NCI-H2171 (cell line): ENCODE data around the gene GALP.
"Not testable (repeated sequence)": the region's sequence is repeated elsewhere in the genome, so short reads cannot be mapped to it uniquely, and the experiment has no call there.

Experiments used
- DNase-seq: peaks from one replicate; lab custom pipeline; 2025; lab: John Stamatoyannopoulos, UW

Gene GALP

DNA sequence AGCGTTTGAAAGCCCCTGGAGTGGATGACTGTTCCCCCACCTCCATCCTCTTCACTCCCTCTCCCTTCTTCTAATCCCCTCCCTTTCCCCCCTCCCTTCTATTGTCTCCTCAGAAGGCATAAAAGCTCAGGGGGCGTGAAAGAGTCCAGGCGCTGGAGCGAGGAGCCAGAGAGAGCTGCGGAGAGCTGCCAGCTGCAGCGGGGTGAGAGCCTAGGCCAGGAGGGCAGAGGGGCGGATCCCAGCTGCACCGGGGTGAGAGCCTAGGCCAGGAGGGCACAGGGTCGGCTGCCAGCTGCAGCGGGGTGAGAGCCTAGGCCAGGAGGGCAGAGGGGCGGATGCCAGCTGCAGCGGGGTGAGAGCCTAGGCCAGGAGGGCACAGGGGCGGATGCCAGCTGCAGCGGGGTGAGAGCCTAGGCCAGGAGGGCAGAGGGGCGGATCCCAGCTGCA is at the start of gene GALP:
TSS of gene GALP (plus strand) at position 148 of the 447 bp plus-strand sequence. CDS start 1,101 bp downstream, outside the sequence.
- not testable (repeated sequence) for DNase-seq

DNA sequence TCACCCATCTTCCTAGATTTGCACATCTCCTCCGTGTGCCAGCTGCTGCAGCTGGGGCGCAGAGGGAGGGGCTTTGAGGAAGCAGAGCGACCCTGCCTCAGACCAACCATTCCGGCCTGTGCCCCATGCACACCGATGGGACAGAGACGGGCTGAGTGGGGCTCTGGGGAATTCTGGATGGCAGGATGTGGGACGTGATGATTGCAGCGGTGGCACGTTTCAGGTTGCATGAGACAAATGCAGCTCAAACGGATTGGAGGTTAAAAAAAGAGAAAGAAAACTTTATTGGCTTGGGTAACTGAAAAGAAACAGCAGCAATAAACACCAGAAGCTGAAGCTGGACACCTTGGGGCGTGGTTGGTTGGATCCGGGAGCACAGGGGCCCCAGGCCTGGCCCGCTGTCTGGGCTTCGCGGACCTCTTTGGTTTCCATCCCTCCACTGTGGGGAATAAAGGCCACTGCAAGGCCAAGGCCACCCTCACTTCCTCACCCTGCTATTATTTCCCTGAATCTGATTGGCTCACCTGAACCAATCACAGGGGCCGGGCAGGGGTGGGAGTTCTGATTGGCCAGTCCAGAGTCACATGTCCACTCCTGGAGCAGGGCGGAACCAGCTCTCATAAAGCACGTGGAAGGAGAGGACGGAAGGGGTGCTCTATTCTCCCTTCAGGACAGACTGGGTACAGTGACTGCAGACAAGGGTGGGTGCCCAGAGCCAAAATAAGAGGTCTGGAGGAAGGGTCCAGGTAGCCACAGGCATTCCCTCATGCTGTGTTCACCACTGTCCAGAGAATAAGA is 48.6 kb upstream of the GALP start:
- DNase-seq = no peak

DNA sequence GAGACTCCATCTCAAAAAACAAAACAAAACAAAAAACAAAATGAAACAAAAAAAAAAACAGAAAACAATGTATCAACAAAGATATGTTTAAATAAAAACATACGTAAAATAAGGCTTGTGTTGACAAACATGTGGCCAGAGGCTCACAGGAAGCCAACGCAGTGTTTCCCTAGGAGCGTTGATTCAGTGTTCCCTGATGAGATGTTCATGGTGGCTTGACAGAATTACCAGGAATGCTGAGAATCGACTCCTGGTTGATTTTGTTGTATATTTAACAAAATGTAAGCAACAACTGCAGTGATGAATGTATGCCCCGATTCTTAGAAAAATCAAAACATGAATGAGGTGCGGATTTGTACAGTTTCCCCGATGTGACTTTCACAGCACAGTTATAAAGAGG is 45.8 kb upstream of the GALP start:
- no peak for DNase-seq

DNA sequence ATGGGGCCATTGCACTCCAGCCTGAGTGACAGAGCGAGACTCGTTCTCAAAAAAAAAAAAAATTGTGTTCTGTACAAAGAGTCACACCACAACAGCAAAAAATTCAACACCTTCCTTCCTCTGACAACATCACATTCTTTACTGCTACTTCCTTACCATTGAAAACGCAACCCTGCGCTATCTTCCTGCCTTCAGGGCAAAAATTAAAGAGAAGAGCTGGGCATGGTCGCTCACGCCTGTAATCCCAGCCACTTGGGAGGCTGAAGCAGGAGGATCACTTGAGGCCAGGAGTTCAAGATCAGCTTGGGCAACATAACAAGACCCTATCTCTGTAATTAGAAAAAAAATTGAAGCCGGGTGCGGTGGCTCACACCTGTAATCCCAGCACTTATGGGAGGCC is 44.2 kb upstream of the GALP start:
- no peak for DNase-seq

DNA sequence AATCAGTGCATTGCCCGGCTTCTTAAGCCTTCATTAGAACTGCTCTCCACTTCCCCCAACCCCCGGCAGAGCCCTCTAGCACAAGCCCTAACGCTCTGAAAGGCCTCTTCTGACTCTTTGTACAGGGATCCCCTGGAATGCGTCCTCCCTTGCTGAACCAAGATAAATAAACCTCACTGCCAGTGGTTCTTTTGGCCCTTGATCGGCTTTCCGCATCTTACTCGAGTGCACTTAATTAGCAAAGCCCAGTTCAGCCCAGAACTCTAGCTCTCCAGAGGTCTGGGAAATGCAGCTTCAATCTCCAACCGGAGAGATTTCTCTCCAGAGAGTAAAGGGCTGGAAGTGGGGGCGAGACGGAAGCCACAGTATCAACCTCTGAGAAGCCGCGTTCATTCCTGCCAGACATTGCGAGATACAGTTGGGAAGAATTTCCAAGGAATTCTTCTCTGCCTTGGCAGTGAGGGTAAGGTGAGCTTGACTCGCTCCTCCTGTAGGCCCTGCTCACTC is 43.4 kb upstream of the GALP start:
- DNase-seq = no peak

DNA sequence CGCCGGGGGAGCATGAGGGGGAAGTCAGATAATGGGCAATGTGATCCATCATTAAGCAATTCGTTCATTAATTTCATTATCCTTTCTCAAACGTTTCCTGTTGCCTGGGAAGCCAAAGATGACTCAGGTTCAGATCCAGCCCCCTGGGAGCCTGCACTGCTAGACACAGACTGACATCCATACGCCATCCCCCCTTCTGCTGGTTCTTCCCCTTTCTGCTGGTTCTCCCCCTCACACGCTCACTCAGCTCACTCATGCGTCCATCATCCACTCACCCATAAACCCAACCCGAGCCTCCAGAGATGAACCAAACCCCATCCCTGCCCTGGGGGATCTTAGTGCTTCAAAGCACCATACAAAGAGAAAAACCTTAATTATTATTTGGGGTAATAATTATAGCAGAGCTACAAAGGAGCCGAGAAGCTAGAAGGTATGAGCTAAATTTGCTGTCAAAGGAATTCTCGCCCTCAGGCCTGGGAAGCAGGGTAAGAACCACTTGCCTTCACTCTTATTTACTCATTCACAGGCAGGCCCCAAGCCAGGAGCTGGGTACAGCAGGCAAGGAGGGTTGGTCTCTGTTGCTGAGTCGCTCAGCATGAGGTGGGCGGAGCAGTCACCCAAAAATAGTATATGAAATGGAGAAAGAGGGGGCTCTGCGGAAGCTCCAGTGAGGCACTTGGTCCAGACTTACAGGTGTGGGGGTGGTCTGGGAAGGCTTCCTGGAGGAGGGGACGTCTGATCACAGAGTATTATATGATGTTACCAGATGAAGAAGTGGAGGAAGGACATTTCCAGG is 41.8 kb upstream of the GALP start:
- DNase-seq = no peak

DNA sequence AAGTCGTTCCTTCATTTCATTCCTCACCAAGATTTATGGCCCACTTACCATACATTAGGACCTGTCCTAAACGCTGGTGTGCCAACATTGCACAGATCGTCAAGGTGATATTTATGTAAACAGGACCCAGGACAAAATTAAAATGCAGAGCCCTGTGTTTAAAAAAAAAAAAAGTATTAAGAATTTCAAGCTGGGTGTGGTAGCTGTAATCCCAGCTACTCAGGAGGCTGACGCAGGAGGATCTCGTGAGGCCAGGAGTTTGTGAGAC is 41.2 kb upstream of the GALP start:
- DNase-seq = no peak

DNA sequence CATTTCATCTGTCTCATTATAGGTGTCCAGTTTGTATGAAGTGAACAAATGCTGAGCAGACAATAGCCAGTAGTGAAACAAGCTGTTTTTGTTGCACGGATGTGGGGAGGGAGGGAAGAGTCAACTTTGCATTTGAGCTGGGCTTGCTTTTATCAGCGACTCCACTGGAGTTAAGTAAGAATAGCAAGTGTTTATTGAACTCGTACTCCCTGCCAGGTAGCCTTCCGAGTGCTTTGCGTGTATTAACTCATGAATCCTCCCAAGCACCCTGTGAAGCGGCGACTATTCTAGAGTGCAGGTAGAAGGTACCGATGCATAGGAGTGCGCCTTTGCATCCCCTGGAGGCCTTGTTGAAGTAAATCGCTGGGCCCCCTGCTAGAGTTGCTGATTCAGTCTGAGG is 39.4 kb upstream of the GALP start:
- no peak for DNase-seq

DNA sequence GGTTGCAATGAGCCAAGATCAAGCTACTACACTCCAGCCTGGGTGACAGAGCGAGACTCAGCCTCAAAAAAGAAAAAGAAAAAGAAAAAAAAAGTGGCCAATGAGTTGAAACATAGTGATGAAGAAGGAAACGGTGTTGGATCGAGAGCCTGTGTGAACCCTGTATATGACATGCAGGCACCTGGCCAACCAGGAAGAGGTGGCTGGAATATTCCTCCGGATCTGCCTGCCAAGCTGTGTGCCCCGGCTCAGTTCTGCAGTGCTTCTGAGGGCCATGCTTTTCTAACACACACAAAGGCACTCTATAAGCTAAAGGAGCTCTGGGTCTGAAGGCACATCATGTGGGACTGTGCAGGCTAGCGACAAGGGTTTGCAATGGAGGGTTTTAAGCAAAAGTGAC is 38.4 kb upstream of the GALP start:
- no peak for DNase-seq

DNA sequence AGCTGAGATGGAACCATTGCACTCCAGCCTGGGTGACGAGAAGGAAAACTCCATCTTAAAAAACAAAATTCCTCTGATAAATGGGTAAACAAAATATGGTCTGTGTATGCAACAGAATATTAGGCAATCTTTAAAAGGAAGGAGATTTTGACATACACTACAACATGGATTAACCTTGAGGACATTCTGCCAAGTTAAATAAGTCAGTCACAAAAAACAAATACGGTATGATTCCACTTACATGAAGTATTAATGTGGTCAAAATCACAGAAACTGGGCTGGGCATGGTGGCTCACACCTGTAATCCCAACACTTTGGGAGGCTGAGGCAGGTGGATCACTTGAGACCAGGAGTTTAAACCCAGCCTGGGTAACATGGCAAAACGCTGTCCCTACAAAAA is 37.7 kb upstream of the GALP start:
- no peak for DNase-seq

DNA sequence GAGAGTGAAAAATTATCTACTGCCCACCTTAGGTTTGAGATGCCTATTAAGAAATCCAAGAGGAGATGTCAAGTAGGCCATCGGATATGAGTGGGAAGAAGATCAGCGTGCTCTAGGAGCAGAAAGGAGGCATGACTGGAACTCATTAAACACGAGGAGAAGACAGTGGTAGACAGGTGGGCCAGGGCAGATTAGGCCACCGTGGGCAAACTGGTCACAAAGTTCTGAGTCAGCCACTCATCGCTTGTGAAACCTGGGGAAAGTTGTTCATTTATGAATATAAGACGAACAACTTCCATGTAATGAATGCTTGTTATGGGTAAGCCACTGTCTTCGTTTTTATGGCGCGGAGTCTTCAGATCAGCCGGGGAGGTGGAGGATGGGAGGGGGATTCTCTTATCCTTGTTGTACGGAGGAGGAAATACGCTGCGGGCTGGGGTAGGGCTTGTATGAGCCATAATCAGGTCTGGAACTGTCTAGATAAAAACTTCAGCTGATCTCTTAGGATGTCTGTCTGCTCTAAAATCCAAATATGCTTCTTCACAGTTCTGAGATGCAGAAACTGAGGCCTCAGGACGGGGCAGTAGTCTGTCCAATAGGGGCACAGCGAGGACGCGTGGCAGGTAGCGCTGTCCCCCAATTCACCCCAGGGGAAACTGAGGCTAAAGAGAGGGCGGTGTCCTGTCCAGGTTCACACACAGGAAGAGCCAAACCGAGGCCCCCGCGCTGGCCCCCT is 35.8 kb upstream of the GALP start:
- no peak for DNase-seq

DNA sequence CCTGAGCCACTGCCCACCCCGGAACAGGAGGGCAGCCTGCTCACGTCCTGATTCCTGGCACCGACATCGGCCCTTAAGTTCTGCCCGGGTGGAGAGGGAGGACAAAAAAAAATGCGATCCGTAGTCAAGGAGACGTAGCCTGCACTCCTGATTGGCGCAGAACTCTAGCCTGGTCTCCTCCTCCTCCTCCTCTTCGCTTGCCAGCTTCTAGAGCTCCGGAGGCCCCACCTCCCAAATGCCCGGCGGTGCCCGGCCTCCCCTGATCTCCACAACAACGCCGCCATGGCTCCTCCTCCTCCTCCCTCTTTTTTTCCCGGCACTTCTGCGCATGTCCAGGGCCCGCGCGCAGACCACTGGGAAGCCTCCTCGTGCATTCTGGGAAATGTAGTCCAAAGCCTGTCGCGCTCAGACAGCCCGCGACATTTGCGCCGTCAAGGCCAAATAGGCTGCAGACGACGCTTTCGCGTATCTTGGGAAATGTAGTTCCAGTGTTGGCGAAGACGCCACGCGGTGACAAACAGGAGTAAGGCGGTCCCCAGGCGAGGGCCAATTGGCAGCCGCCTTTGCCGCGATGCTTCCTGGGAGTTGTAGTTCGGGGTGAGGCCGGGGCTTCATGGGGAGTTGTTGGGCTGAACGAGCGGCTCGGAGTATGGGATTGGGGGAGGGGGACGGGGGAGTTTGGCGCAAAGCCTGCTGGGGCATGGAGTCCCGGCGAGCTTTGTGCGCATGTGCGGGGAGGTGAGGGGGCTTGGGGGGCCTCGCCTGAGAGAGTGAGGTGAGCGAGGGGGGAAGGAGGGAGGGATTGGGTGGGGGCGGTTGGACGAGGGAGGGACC is 35.0 kb upstream of the GALP start, which contains the start of gene ZNF444:
TSS of gene ZNF444 (plus strand) at position 705 of the 834 bp plus-strand sequence. CDS start 5,625 bp downstream, outside the sequence.
- peak; percentile 99 for DNase-seq

DNA sequence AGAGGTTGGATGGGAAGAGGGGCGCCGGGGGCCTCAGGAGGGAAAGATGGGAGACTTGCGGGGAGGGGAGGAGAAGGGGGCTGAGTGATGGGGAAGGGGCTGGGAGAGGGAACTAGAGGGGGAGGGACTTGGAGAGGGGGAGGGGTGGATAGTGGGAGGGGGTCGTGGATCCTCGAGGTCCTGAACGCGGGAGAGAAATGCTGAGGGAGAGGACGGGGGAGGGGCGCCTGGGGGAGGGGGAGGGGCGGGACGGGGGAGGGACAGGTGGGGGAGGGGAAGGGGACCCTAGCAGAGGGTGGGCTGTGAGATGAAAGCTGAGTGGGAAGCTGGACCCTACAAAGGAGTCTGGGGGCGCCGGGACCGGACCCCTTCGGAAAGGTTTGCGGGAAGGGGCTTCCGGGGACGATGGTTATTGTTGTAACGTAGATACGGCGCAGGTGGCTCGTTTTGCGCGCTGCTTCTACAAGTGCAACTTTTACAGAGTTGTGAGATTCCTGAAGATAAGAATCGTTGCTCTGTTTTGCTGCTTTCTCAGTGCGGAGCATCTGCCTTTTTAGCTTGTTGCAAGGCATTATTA is 34.3 kb upstream of the GALP start:
- no peak for DNase-seq

DNA sequence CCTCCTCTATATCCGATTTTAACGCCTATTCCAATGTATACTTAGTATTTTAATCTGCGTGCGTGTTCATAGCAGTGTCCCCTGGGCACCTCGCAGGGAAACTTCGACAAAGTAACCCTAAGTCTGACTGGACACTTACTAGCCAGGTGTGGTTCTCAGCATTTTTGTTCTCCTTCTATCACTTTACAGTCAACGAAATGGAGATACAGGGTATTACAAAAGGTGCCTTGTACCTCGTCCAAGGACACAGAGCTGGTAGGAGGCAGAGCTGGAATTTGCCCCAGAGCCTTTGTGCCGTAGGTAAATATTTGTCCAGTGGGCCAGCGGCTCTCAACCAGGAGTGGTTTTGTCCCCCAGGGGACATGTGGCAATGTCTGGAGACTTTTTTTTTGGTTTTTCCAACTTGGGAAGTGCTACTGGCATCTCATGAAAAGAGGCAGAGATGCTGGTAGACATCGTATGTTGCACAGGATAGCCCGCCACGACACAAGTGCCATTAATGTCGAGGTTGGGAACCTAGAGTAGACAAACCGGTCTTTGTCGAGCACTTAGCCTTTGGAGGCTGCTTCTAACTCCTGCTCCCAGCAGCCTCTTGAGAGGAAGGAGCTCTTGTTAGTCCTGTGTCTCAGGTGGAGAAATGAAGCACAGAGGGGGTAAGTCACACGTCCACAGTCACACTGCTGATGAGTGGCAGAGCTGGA is 33.6 kb upstream of the GALP start:
- DNase-seq = no peak

DNA sequence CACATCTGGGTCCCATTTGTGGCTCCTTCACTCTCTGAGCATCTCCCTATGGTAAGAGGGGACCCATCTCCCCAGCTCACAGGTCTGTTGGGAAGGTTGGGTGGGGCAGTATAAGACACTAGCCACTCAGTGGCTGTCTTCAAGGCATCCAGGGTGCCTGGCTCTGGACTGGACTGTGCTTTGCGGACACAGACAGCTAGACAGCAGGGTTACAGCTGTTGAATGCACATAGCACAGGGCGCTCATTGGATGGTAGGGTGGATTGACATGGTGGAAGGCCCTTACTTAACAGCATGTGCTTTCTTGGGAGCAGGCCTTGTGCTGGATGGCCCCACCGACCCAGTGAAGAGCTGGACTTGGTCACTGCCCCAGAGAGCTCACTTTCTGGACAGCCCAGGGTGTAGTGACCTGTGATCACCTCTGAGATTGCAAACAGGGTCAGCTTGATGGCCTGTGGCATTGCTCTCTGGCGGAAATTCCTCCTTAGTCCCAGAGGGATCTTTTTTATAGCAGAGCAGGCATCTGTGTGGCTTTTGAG is 32.8 kb upstream of the GALP start:
- DNase-seq = no peak

DNA sequence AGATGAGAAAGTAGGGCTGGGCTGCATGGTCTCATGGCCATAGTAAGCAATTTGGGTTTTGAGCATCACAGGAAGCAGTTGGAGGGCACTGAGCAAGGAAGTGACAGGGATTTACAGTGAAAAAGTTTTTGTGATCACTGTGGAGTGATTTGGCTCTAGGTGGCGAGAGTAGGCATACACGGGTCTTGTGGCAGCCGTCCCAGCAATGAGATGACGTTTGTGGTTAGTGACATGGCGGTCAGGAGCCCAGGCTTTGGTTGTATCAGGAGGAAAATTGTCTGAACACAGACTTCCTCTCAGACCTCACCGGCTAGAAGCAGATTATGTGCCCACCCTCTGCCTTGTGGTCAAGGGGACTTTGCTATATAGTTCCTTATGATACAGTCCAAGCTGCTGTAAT is 31.4 kb upstream of the GALP start:
- no peak for DNase-seq

DNA sequence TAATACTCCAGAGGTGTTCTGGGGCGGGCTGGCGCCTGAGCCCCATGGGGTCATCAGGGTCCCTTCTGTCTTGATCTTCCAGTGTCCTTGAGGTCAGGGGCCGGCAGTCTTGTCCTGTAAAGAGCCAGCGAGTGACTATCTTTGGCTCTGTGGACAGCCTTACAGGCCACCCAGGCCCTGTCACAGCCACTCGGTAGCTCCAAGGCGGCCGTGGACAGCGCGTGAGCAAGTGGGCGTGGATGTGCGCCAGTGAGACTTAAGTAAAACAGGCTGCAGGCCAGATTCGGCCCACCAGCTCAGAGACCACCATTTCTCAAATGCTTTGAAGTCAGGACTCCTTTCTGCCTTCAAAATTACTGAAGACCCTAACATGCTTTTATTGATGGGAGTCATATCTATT is 31.0 kb upstream of the GALP start:
- DNase-seq = no peak

DNA sequence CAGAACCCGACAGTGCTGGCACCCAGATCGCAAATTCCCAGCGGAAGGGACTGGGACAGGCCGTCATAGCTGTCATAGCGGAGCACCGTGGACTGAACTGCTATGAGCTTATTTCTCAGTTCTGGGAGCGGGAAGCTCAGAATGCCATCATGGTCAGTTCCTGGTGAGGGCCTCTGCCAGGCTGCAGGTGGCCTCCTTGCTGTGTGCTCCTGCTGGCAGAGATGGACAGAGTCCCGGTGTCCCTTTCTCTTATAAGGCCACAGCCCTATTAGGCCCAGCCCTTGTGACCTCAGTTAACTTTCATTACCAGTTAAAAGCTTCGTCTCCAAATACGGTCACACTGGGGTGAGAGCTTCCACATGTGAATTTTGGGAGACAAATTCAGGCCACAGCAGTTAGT is 30.1 kb upstream of the GALP start:
- no peak for DNase-seq

DNA sequence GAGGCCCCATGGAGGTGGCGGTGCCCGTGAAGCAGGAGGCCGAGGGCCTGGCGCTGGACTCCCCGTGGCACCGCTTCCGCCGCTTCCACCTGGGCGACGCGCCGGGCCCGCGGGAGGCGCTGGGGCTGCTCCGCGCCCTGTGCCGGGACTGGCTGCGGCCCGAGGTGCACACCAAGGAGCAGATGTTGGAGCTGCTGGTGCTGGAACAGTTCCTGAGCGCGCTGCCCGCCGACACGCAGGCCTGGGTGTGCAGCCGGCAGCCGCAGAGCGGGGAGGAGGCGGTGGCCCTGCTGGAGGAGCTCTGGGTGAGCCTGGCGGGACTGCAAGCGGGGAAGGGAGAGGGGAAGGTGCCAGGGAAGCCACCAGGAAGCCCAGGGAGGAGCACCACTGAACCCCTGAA is 28.9 kb upstream of the GALP start:
- no peak for DNase-seq

DNA sequence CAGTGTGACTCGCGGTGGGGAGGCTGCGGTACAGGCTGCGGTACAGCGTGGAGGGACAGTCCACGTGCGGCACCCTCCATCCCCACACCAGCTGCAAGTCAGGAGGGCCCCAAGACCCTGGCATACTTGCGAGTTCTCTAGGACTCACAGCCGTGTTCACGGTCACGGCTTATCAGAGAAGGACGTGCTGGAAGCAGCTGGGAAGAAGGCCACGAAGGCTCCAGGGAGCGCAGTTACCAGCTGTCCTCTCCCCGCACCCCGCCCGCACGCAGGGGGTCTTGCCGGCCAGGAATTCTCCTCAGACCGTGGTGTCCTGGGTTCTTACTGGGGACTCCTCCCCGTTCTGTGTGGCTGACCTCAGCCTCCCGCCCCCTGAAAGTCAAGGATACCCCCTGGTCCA is 28.5 kb upstream of the GALP start:
- no peak for DNase-seq
